Pulmonary artery endothelial cell (primary cell): Measurements from ENCODE around the gene ZNF296. TPM values are rescaled to one million over a fixed set of nuclear protein-coding genes. Genes with fewer than 3 reads are reported as not detected.

Experiments
- DNase-seq: peaks from one replicate; pipeline ENCODE4 v3.0.0-alpha.2; 2011; ENCODE audit warnings: low read depth, low spot score
- total RNA-seq: library from RNA; depleted of rRNA; stranded (reverse); fragments of >200 nt; gene quantifications from 2 replicates; pipeline ENCODE4 v1.2.3, GENCODE V29; 2014

Gene ZNF296
- total RNA-seq, 1 donor from 2014 or later, result 0.26 TPM

GRCh38 chr19:45025264-45025663, 51.0 kb downstream of the ZNF296 start:
- DNase-seq, result no peak

- DNase-seq, result no peak
These were observed 53.2 kb downstream of the ZNF296 start for GRCh38 chr19:45023048-45023447.

- no peak for DNase-seq
These were observed 54.3 kb downstream of the ZNF296 start for GRCh38 chr19:45021971-45022370.

Other genes with a start within 250 kb of the ZNF296 start
- gene NECTIN2, start 230.2 kb downstream of the ZNF296 start, total RNA-seq, result 101 and 112 TPM in 2 replicates
- 78.6 and 100 TPM in 2 replicates for gene TOMM40, start 185.2 kb downstream of the ZNF296 start, total RNA-seq
- 0.53 and 1.7 TPM in 2 replicates for gene APOE, start 170.7 kb downstream of the ZNF296 start, total RNA-seq
- gene APOC1, start 161.9 kb downstream of the ZNF296 start, total RNA-seq, result 1.2 and 1.8 TPM in 2 replicates
- gene APOC4, start 134.2 kb downstream of the ZNF296 start, total RNA-seq, result not detected in 2 replicates
- gene APOC2, start 130.4 kb downstream of the ZNF296 start, total RNA-seq, result not detected in 2 replicates
- gene CLPTM1, start 121.1 kb downstream of the ZNF296 start, total RNA-seq, result 24.9 and 35.3 TPM in 2 replicates
- 10.7 and 12.1 TPM in 2 replicates for gene RELB, start 75.0 kb downstream of the ZNF296 start, total RNA-seq
- 11.0 and 13.3 TPM in 2 replicates for gene CLASRP, start 37.4 kb downstream of the ZNF296 start, total RNA-seq
- 18.8 and 26.3 TPM in 2 replicates for gene GEMIN7, start 2.8 kb upstream of the ZNF296 start, total RNA-seq
- gene PPP1R37, start 16.7 kb upstream of the ZNF296 start, total RNA-seq, result 23.2 and 25.4 TPM in 2 replicates
- gene NKPD1, start 84.5 kb upstream of the ZNF296 start, total RNA-seq, result 0.11 and 0.13 TPM in 2 replicates
- 8.0 and 17.2 TPM in 2 replicates for gene TRAPPC6A, start 101.8 kb upstream of the ZNF296 start, total RNA-seq
- gene BLOC1S3, start 102.3 kb upstream of the ZNF296 start, total RNA-seq, result 3.5 and 4.2 TPM in 2 replicates
- gene EXOC3L2, start 168.9 kb upstream of the ZNF296 start, total RNA-seq, result 0.63 and 1.6 TPM in 2 replicates
- 9.5 and 10.7 TPM in 2 replicates for gene MARK4, start 174.8 kb upstream of the ZNF296 start, total RNA-seq
- not detected in 2 replicates for gene CKM, start 246.4 kb upstream of the ZNF296 start, total RNA-seq